ENCODE data around the gene ACSF2. TPM values are rescaled to one million over a fixed set of nuclear protein-coding genes. Genes with fewer than 3 reads are reported as not detected.

The ACSF2 gene
- total RNA-seq, 1 experiment from 2014 or later = 12.2 TPM

GRCh38 chr17:50472286-50472685 lies 46.3 kb downstream of the ACSF2 start:
- peaks cover 39% of the 10 kb centered on the region for H3K27me3 Mint-ChIP-seq (ENCODE audit: low read depth)
- no peak overlapping the region for H4K91ac ChIP-seq (ENCODE audit: insufficient read length, low read depth, low read length)
- no peak overlapping the region for H3K4ac ChIP-seq (ENCODE audit: low read depth, low read length)
- peaks cover 12% of the 10 kb centered on the region; the same call in 1 of the 2 replicates for H3K27me3 ChIP-seq (ENCODE audit: insufficient read depth, low read length)
- peaks cover 11 to 29% of the 10 kb centered on the region in 2 experiments for H3K4me1 Mint-ChIP-seq
- H4K8ac ChIP-seq (replicated peaks; ENCODE audit: insufficient read length, low read depth, low read length) = no peak overlapping the region
- peaks cover 3% of the 10 kb centered on the region; the same call in 1 of the 2 replicates for H3K4me1 ChIP-seq (ENCODE audit: insufficient read depth, low read length)
- no peaks in the 10 kb centered on the region for H3K9me3 ChIP-seq (ENCODE audit: control insufficient read depth, low read depth, low read length)
- no peak overlapping the region for H3K27ac ChIP-seq (ENCODE audit: insufficient read length, low read depth, low read length)
- H3T11ph ChIP-seq (ENCODE audit: low read length) = no peak overlapping the region
- no peak overlapping the region for H3K56ac ChIP-seq (ENCODE audit: insufficient read length, low read depth, low read length)
- no peak overlapping the region for H2BK15ac ChIP-seq (ENCODE audit: low read depth, low read length)
- no peak overlapping the region for H2AFZ ChIP-seq (ENCODE audit: low read length)
- H4K5ac ChIP-seq (ENCODE audit: insufficient read length, low read depth, low read length) = no peak overlapping the region
- no peaks in the 10 kb centered on the region for H3K79me1 ChIP-seq (ENCODE audit: insufficient read depth, low read depth, low read length, poor library complexity, severe bottlenecking)
- H2BK20ac ChIP-seq (ENCODE audit: low read depth, low read length, poor library complexity, severe bottlenecking) = no peak overlapping the region
- H3K18ac ChIP-seq (ENCODE audit: insufficient read length, low read depth, low read length) = no peak overlapping the region
- H3K36me3 Mint-ChIP-seq (ENCODE audit: insufficient read depth in 1 of 3, low read depth in 3 of 3) = peaks cover 0 to 2% (median 0%) of the 10 kb centered on the region in 3 experiments; a peak in 3 of 7 replicates
- no peak overlapping the region for H3K4me3 Mint-ChIP-seq
- TF ChIP-seq CTCF (conservative IDR thresholded peaks at IDR 0.05) = no peak
- H3K79me2 ChIP-seq (ENCODE audit: insufficient read depth, low read length) = no peaks in the 10 kb centered on the region
- no peaks in the 10 kb centered on the region for H3K9me3 Mint-ChIP-seq
- H3K4me2 ChIP-seq (ENCODE audit: insufficient read depth, insufficient read length, low read length) = no peak overlapping the region
- no peak overlapping the region for H2BK5ac ChIP-seq (ENCODE audit: insufficient read length, low read length)
- no peak overlapping the region for H2AK5ac ChIP-seq (ENCODE audit: insufficient read length, low read length)
- no peak overlapping the region for H2BK120ac ChIP-seq (ENCODE audit: low read depth, low read length, poor library complexity, severe bottlenecking)
- H3K23me2 ChIP-seq (ENCODE audit: insufficient read length, low read depth, low read length, poor library complexity, severe bottlenecking) = no peaks in the 10 kb centered on the region
- WGBS (ENCODE audit: extremely low coverage, insufficient read length, low lambda C conversion rate) = no CpG with 5 or more reads among the region's 10 CpGs
- H3K23ac ChIP-seq (ENCODE audit: insufficient read length, low read depth, low read length) = no peak overlapping the region
- H3K14ac ChIP-seq (ENCODE audit: insufficient read depth, low read length) = no peak overlapping the region
- H3K27ac Mint-ChIP-seq = no peak overlapping the region; a peak in 1 of 7 replicates
- H3K9ac ChIP-seq (ENCODE audit: extremely low read depth, insufficient read length, low read length) = no peak overlapping the region
- DNase-seq = no peak
- H4K20me1 ChIP-seq (ENCODE audit: control insufficient read depth, insufficient read depth, insufficient read length) = no peaks in the 10 kb centered on the region
- H2BK12ac ChIP-seq (ENCODE audit: insufficient read length, low read depth, low read length) = no peak overlapping the region
